ENCODE data around the gene PSD4. TPM values are rescaled to one million over a fixed set of nuclear protein-coding genes. Genes with fewer than 3 reads are reported as not detected.

The PSD4 gene
- total RNA-seq, 1 donor from 2014 or later = 27.1 TPM

DNA sequence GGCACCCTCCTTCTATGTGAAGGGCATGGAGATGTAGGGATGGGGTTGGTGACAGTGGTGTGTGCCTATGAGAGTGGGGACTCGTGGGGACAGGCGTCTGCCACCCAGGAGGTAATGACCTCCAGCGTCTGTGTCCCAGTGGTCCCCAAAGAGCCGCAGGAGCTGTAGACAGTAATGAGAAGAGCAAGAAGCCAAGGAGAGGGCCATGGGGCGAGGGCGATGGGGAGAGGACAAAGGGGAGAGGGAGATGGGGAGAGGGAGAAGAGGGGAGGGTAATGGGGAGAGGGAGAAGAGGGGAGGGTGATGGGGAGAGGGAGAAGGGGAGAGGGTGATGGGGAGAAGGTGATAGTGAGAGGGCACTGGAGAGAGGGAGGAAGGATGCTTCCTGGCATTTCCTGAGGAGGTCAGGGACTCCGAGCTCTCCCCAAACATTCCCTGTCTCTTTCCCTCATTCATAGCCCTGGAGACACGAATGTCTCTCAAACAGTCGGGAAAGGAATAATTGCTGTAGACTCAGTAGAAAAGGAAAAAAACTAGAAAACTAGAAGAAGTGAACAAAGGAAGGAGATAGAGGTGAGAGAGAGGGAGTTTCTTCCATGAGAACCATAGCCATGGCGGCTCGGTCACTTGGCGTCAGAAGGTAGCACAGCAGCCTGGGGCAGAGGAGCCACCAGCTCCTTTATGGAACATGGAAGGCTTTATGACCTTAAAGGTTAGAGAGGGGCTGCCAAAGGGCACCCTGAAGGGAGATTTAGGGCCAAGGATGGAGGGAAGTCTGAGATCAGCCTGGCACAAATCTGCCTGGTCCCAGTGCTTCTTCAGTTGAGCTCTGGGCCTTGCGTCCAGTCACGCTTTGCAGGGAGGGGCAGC is 39.5 kb downstream of the PSD4 start:
- no peaks in the 10 kb centered on the region for H3K9me3 Mint-ChIP-seq (ENCODE audit: low read depth)
- no peak overlapping the region for H3K4me3 Mint-ChIP-seq (ENCODE audit: low read depth)
- H3K27me3 Mint-ChIP-seq = peaks cover 15% of the 10 kb centered on the region
- no peak for DNase-seq (ENCODE audit: low spot score, unreplicated experiment)
- no peak overlapping the region for H3K27ac Mint-ChIP-seq
- H3K36me3 Mint-ChIP-seq (ENCODE audit: insufficient read depth) = no peaks in the 10 kb centered on the region
- peaks cover 13% of the 10 kb centered on the region for H3K4me1 Mint-ChIP-seq (ENCODE audit: low read depth)
- TF ChIP-seq, protein P1, sequence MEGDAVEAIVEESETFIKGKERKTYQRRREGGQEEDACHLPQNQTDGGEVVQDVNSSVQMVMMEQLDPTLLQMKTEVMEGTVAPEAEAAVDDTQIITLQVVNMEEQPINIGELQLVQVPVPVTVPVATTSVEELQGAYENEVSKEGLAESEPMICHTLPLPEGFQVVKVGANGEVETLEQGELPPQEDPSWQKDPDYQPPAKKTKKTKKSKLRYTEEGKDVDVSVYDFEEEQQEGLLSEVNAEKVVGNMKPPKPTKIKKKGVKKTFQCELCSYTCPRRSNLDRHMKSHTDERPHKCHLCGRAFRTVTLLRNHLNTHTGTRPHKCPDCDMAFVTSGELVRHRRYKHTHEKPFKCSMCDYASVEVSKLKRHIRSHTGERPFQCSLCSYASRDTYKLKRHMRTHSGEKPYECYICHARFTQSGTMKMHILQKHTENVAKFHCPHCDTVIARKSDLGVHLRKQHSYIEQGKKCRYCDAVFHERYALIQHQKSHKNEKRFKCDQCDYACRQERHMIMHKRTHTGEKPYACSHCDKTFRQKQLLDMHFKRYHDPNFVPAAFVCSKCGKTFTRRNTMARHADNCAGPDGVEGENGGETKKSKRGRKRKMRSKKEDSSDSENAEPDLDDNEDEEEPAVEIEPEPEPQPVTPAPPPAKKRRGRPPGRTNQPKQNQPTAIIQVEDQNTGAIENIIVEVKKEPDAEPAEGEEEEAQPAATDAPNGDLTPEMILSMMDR (IDR thresholded peaks at IDR 0.05; ENCODE audit: unreplicated experiment) = no peak

DNA sequence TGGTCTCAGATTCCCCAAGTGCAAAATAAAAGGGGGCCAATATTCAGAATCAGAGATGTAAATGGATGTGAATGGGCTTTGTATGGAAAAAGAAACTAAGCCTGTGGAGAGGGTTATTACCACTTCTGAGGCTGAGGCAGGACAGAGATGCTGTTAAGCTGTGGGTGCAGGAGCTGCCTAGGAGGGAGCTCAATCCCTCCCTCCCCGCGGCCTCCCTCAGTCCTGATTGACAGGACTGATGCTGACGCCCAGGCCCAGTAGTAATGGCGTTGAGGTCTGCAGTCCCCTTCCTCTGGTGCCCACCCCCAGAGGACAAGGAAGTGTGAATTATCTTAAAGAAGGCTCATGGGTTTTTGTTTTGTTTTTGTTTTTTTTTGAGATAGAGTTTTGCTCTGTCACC is 40.4 kb downstream of the PSD4 start:
- Mint-ChIP-seq H3K9me3 (ENCODE audit: low read depth) (no peaks in the 10 kb centered on the region), H3K4me3 (ENCODE audit: low read depth) (no peak overlapping the region), H3K36me3 (ENCODE audit: insufficient read depth) (no peaks in the 10 kb centered on the region), H3K27ac (peak overlapping the region; percentile 59), H3K27me3 (peaks cover 15% of the 10 kb centered on the region), H3K4me1 (ENCODE audit: low read depth) (peaks cover 18% of the 10 kb centered on the region)
- no peak for DNase-seq (ENCODE audit: low spot score, unreplicated experiment)
- TF ChIP-seq, protein P1 (IDR thresholded peaks at IDR 0.05; ENCODE audit: unreplicated experiment) = no peak

DNA sequence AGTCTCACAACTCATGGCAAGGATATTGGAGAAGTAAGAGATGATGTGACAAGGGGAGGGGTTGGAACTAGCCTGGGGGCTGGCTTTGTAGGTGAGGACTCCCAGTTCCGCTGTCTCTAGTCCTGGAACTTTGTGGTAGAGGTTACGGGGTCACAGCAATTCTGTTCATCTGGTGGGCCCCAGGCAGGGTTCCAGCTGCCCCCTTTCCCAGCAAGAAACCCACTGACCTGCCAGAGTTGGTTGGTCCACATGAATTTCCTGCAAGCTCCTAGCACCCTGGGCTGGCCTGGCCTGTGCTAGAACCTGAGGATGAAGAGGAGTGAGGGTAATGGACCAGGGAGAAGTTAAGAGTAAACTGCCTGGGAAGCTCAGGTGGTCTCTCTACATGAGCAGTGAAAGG is 41.3 kb downstream of the PSD4 start:
- no peak for DNase-seq (ENCODE audit: low spot score, unreplicated experiment)
- Mint-ChIP-seq H3K4me3 (ENCODE audit: low read depth) (no peak overlapping the region), H3K36me3 (ENCODE audit: insufficient read depth) (no peaks in the 10 kb centered on the region), H3K9me3 (ENCODE audit: low read depth) (no peaks in the 10 kb centered on the region), H3K27ac (no peak overlapping the region), H3K27me3 (peaks cover 15% of the 10 kb centered on the region), H3K4me1 (ENCODE audit: low read depth) (peaks cover 18% of the 10 kb centered on the region)
- TF ChIP-seq, protein P1 (IDR thresholded peaks at IDR 0.05; ENCODE audit: unreplicated experiment) = no peak

DNA sequence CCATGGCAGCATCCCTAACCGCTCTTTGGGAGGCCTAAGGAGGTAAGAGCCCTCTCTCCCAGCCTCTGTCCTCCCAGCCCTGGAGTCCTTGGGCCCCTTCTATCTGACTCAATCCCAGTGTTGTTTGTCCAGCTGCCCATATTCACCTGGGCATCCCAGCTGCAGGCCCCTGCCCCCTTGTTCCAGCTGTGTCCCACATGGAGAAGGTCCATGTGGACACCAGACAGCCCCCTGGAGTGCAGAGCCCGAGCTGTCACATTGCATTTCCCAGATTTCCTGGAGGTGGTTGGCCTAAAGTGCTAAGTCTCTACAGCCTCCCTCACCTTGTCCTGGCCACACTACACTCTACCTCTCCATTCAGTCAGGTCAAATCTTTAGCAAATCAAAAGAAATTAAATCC is 42.5 kb downstream of the PSD4 start:
- Mint-ChIP-seq H3K4me1 (ENCODE audit: low read depth) (peaks cover 18% of the 10 kb centered on the region), H3K36me3 (ENCODE audit: insufficient read depth) (no peaks in the 10 kb centered on the region), H3K9me3 (ENCODE audit: low read depth) (no peaks in the 10 kb centered on the region), H3K27ac (no peak overlapping the region), H3K4me3 (ENCODE audit: low read depth) (no peak overlapping the region), H3K27me3 (peaks cover 15% of the 10 kb centered on the region)
- TF ChIP-seq, protein P1 (IDR thresholded peaks at IDR 0.05; ENCODE audit: unreplicated experiment) = no peak
- no peak for DNase-seq (ENCODE audit: low spot score, unreplicated experiment)

DNA sequence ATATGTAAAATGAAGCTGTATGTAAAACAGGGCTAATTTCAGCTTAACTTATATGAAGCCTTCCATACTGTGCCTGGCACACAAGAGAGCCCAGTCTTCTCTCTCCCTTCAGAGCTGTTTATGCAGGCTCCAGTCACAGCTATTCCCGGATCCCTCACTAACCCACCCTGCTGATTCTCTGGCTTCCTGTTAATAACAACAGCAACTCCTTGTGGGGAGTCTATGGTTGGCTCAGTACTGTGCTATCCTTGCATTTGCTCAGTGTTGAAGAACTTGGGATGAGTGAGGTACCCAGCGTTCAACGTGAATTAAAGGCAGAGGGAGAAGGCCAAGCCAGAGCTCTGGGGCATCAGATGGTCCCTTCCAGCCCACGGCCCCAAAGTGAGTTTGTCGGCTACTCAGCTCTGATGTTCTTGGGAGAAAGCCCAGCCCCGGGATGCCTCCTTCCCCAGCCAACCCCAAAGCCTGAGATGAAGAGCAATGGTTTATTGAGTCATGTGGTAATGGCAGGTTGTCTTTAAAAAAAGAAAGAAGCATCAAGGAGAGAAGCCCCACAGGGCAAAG is 43.2 kb downstream of the PSD4 start:
- H3K36me3 Mint-ChIP-seq (ENCODE audit: insufficient read depth) = no peaks in the 10 kb centered on the region
- H3K9me3 Mint-ChIP-seq (ENCODE audit: low read depth) = no peaks in the 10 kb centered on the region
- no peak overlapping the region for H3K4me3 Mint-ChIP-seq (ENCODE audit: low read depth)
- no peak overlapping the region for H3K27ac Mint-ChIP-seq
- H3K27me3 Mint-ChIP-seq = peaks cover 15% of the 10 kb centered on the region
- no peak for DNase-seq (ENCODE audit: low spot score, unreplicated experiment)
- TF ChIP-seq, protein P1 (IDR thresholded peaks at IDR 0.05; ENCODE audit: unreplicated experiment) = no peak
- peaks cover 16% of the 10 kb centered on the region for H3K4me1 Mint-ChIP-seq (ENCODE audit: low read depth)
